HG02678 (cell line): Measurements from ENCODE around the gene HPX.

Experiments
- ATAC-seq: cut with Tn5 transposase; IDR thresholded peaks from one replicate; pipeline ENCODE4 v1.9.1; 2021; ENCODE audit warnings: mild to moderate bottlenecking, moderate library complexity; ENCODE audit not compliant: unreplicated experiment

Gene HPX

GRCh38 chr11:6440906-6441358 is at the start of gene HPX:
TSS of gene HPX (minus strand) at chr11:6440987. CDS start at chr11:6440963, 24 bp downstream.
- ATAC-seq = no peak

- no peak for ATAC-seq
Observed at GRCh38 chr11:6489306-6489705, 48.5 kb upstream of the HPX start.

GRCh38 chr11:6488821-6489220 is 48.0 kb upstream of the HPX start:
- ATAC-seq = no peak

- no peak for ATAC-seq
Observed at GRCh38 chr11:6488342-6488741, 47.6 kb upstream of the HPX start.

GRCh38 chr11:6486938-6487337 is 46.2 kb upstream of the HPX start:
- ATAC-seq = no peak

GRCh38 chr11:6486256-6486655 is 45.5 kb upstream of the HPX start:
- ATAC-seq = no peak

- no peak for ATAC-seq
Observed at GRCh38 chr11:6485661-6486060, 44.9 kb upstream of the HPX start.

GRCh38 chr11:6483015-6483414 is 42.2 kb upstream of the HPX start:
- ATAC-seq = no peak

GRCh38 chr11:6482441-6482840 is 41.7 kb upstream of the HPX start:
- no peak for ATAC-seq

GRCh38 chr11:6481924-6482275 is 41.1 kb upstream of the HPX start:
- ATAC-seq = no peak

GRCh38 chr11:6481012-6481923 is 40.5 kb upstream of the HPX start, which contains the start of the genes ARFIP2 and TIMM10B:
TSS of gene ARFIP2 (minus strand) at chr11:6481331. CDS start at chr11:6480421, 910 bp downstream.
TSS of gene TIMM10B (plus strand) at chr11:6481501. CDS start at chr11:6481517, 16 bp downstream.
- peak; percentile 99 for ATAC-seq

- ATAC-seq = no peak
Observed at GRCh38 chr11:6480299-6480914, 39.6 kb upstream of the HPX start.

GRCh38 chr11:6476571-6476970 is 35.8 kb upstream of the HPX start:
- no peak for ATAC-seq

GRCh38 chr11:6475936-6476335 is 35.1 kb upstream of the HPX start:
- no peak for ATAC-seq

- no peak for ATAC-seq
Observed at GRCh38 chr11:6474806-6475500, 34.2 kb upstream of the HPX start.

GRCh38 chr11:6474413-6474792 is 33.6 kb upstream of the HPX start:
- no peak for ATAC-seq

- peak; percentile 85 for ATAC-seq
Observed at GRCh38 chr11:6473451-6474412, 32.9 kb upstream of the HPX start, which contains the start of gene TRIM3. TSS of gene TRIM3 (minus strand) at chr11:6473941. CDS start at chr11:6465695, 8,246 bp downstream.

- no peak for ATAC-seq
Observed at GRCh38 chr11:6472934-6473333, 32.1 kb upstream of the HPX start.

GRCh38 chr11:6469599-6469998 is 28.8 kb upstream of the HPX start:
- no peak for ATAC-seq
